Ishikawa (cell line): Measurements from ENCODE around the gene MYLIP.

Experiments used
- CEBPB ChIP-seq: IDR thresholded peaks from 2 replicates; pipeline ENCODE4 v1.6.1; 2012
- EP300 ChIP-seq: IDR thresholded peaks from 2 replicates; pipeline ENCODE4 v1.6.1; 2012; ENCODE audit warnings: borderline replicate concordance
- NFIC ChIP-seq: IDR thresholded peaks from 2 replicates; pipeline ENCODE4 v1.6.1; 2012
- TAF1 ChIP-seq: IDR thresholded peaks from 2 replicates; pipeline ENCODE4 v1.6.1; 2012; ENCODE audit warnings: low read depth, mild to moderate bottlenecking
- TCF12 ChIP-seq: IDR thresholded peaks from 2 replicates; pipeline ENCODE4 v1.6.1; 2012; ENCODE audit warnings: low read depth
- TEAD4 ChIP-seq: IDR thresholded peaks from 2 replicates; pipeline ENCODE4 v1.6.1; 2012
- YY1 ChIP-seq: IDR thresholded peaks from 2 replicates; pipeline ENCODE4 v1.6.1; 2012; ENCODE audit warnings: low read depth
- TF ChIP-seq, protein P1 (sequence below): IDR thresholded peaks from 2 replicates; pipeline ENCODE4 v1.6.1; 2012
- TF ChIP-seq, protein P2 (sequence below): IDR thresholded peaks from 2 replicates; pipeline ENCODE4 v1.6.1; 2012; ENCODE audit warnings: low read depth, mild to moderate bottlenecking

DNA sequence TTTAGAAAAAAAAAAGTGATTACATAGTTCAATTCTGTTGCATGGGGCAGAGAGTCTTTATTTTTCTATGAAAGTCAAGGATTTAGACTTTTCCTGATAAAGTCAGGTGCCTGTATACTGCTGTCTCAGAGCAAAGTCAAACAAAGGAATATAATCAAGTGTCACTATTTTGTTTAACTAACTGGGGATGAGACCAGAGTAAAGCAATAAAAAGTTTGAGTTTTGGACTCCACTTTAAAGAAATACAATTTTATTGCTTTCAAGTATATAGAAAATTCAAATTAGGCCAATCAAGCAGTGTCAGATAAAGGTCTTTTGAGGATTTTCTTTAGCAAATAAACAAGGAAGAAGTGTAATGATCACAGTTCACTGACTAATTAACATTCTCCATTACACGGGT lies 48.7 kb upstream of the MYLIP start:
- TF ChIP-seq, protein P1, sequence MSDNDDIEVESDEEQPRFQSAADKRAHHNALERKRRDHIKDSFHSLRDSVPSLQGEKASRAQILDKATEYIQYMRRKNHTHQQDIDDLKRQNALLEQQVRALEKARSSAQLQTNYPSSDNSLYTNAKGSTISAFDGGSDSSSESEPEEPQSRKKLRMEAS, result no peak
- TF ChIP-seq CEBPB (no peak), EP300 (no peak), YY1 (no peak), TAF1 (no peak), TCF12 (no peak), TEAD4 (no peak), NFIC (no peak)
- TF ChIP-seq, protein P2, sequence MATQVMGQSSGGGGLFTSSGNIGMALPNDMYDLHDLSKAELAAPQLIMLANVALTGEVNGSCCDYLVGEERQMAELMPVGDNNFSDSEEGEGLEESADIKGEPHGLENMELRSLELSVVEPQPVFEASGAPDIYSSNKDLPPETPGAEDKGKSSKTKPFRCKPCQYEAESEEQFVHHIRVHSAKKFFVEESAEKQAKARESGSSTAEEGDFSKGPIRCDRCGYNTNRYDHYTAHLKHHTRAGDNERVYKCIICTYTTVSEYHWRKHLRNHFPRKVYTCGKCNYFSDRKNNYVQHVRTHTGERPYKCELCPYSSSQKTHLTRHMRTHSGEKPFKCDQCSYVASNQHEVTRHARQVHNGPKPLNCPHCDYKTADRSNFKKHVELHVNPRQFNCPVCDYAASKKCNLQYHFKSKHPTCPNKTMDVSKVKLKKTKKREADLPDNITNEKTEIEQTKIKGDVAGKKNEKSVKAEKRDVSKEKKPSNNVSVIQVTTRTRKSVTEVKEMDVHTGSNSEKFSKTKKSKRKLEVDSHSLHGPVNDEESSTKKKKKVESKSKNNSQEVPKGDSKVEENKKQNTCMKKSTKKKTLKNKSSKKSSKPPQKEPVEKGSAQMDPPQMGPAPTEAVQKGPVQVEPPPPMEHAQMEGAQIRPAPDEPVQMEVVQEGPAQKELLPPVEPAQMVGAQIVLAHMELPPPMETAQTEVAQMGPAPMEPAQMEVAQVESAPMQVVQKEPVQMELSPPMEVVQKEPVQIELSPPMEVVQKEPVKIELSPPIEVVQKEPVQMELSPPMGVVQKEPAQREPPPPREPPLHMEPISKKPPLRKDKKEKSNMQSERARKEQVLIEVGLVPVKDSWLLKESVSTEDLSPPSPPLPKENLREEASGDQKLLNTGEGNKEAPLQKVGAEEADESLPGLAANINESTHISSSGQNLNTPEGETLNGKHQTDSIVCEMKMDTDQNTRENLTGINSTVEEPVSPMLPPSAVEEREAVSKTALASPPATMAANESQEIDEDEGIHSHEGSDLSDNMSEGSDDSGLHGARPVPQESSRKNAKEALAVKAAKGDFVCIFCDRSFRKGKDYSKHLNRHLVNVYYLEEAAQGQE, result no peak
